Measurements from ENCODE around the gene FGFR3. TPM values are rescaled to one million over a fixed set of nuclear protein-coding genes. Genes with fewer than 3 reads are reported as not detected.

Gene FGFR3
- polyA plus RNA-seq, 1 donor from 2014 or later = 0.48 TPM

DNA sequence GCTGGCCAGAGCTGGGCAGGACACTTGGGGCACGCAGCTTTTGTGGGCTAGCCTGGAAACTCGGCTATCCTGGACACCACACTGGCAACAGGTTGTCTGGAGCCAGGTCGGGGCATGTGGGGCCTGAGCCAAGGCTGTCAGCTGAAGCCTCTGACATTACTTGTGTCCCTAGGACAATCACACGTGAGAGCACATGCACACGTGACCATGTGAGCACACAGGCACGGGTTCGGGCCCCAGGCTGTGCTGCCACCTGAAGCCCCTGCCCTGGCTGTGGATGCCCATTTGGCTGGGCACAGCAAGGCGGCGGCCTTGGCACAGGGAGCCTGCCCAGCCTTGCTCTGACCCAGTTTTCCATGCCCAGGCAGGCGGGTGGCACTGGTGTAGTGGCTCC lies 8.7 kb upstream of the FGFR3 start:
- Histone ChIP-seq H3K4me3 (ENCODE audit: low read length) (no peak overlapping the region), H2AFZ (ENCODE audit: low read depth, low read length) (no peak overlapping the region), H3F3A (ENCODE audit: insufficient read depth, low read length, poor library complexity, severe bottlenecking) (no peaks in the 10 kb centered on the region), H4K20me1 (ENCODE audit: insufficient read depth) (no peaks in the 10 kb centered on the region), H3K27me3 (ENCODE audit: insufficient read depth, low read depth, low read length) (no peaks in the 10 kb centered on the region), H3K36me3 (ENCODE audit: insufficient read depth, low read length) (no peaks in the 10 kb centered on the region), H3K9ac (ENCODE audit: low read length) (no peak overlapping the region), H3K27ac (ENCODE audit: low read length) (no peak overlapping the region), H3K9me3 (ENCODE audit: low read length) (no peaks in the 10 kb centered on the region), H3K9me2 (ENCODE audit: insufficient read depth, low read length) (no peaks in the 10 kb centered on the region), H3K4me2 (ENCODE audit: low read length) (no peak overlapping the region), H3K79me2 (replicated peaks; ENCODE audit: insufficient read depth, low read length) (no peaks in the 10 kb centered on the region)
- TF ChIP-seq, protein P1, sequence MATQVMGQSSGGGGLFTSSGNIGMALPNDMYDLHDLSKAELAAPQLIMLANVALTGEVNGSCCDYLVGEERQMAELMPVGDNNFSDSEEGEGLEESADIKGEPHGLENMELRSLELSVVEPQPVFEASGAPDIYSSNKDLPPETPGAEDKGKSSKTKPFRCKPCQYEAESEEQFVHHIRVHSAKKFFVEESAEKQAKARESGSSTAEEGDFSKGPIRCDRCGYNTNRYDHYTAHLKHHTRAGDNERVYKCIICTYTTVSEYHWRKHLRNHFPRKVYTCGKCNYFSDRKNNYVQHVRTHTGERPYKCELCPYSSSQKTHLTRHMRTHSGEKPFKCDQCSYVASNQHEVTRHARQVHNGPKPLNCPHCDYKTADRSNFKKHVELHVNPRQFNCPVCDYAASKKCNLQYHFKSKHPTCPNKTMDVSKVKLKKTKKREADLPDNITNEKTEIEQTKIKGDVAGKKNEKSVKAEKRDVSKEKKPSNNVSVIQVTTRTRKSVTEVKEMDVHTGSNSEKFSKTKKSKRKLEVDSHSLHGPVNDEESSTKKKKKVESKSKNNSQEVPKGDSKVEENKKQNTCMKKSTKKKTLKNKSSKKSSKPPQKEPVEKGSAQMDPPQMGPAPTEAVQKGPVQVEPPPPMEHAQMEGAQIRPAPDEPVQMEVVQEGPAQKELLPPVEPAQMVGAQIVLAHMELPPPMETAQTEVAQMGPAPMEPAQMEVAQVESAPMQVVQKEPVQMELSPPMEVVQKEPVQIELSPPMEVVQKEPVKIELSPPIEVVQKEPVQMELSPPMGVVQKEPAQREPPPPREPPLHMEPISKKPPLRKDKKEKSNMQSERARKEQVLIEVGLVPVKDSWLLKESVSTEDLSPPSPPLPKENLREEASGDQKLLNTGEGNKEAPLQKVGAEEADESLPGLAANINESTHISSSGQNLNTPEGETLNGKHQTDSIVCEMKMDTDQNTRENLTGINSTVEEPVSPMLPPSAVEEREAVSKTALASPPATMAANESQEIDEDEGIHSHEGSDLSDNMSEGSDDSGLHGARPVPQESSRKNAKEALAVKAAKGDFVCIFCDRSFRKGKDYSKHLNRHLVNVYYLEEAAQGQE (IDR thresholded peaks at IDR 0.05; ENCODE audit: borderline replicate concordance) = no peak
- TF ChIP-seq EP300 (conservative IDR thresholded peaks at IDR 0.05; ENCODE audit: poor library complexity, severe bottlenecking) (no peak), RAD21 (conservative IDR thresholded peaks at IDR 0.05) (no peak), MXI1 (conservative IDR thresholded peaks at IDR 0.05; ENCODE audit: poor library complexity, severe bottlenecking) (no peak), TAF1 (IDR thresholded peaks at IDR 0.05; ENCODE audit: low read depth) (no peak), SMC3 (conservative IDR thresholded peaks at IDR 0.05; ENCODE audit: poor library complexity) (no peak), EZH2 (IDR thresholded peaks at IDR 0.05; ENCODE audit: borderline replicate concordance, insufficient read depth, low read length, poor library complexity, severe bottlenecking) (no peak), POLR2AphosphoS5 (IDR thresholded peaks at IDR 0.05) (no peak)
- TF ChIP-seq, protein P2, sequence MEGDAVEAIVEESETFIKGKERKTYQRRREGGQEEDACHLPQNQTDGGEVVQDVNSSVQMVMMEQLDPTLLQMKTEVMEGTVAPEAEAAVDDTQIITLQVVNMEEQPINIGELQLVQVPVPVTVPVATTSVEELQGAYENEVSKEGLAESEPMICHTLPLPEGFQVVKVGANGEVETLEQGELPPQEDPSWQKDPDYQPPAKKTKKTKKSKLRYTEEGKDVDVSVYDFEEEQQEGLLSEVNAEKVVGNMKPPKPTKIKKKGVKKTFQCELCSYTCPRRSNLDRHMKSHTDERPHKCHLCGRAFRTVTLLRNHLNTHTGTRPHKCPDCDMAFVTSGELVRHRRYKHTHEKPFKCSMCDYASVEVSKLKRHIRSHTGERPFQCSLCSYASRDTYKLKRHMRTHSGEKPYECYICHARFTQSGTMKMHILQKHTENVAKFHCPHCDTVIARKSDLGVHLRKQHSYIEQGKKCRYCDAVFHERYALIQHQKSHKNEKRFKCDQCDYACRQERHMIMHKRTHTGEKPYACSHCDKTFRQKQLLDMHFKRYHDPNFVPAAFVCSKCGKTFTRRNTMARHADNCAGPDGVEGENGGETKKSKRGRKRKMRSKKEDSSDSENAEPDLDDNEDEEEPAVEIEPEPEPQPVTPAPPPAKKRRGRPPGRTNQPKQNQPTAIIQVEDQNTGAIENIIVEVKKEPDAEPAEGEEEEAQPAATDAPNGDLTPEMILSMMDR (IDR thresholded peaks at IDR 0.05; ENCODE audit: poor library complexity, severe bottlenecking) = no peak

DNA sequence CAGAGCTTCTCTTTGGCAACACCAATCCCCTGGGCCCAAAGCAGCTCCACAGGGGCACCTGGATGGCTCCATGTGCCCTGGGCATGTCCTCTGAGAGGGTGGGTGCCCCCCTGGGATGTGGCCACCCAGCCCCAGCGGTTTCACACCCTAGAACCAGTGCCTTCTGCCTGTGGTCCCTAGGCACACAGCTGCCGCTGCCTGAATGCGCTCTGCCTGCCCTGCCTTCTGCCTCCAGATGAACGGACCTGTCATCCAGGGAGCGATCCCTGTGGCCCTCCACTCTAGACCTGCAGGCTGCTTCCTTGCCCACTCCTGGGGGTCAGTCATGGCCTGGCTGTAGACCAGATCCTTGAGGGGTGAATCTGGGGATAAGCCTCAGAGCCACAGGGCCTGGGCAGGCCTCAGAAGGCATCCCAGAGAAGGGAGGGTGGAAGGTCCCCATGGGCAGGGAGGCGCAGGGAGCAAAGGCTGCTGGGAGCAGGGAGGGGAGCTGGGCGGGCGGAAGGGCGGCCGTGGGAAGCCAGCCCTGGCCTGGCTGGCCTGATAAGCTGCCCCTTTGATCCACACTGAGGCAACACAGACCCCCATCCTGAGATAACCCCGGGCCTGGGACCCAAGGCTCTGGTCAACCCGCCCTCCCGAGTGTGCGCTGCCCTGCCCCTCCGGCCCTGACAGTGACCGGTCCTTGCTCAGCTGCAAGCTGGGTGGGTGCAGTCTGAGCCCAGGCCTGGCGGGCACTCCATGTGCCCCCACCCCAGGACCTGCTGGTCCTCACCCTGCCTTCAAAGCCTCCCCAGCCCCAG lies 8.1 kb upstream of the FGFR3 start:
- Histone ChIP-seq H2AFZ (ENCODE audit: low read depth, low read length) (no peak overlapping the region), H3K9me3 (ENCODE audit: low read length) (no peaks in the 10 kb centered on the region), H3F3A (ENCODE audit: insufficient read depth, low read length, poor library complexity, severe bottlenecking) (no peaks in the 10 kb centered on the region), H3K27ac (ENCODE audit: low read length) (no peak overlapping the region), H3K4me3 (ENCODE audit: low read length) (no peak overlapping the region), H3K36me3 (ENCODE audit: insufficient read depth, low read length) (no peaks in the 10 kb centered on the region), H3K9ac (ENCODE audit: low read length) (no peak overlapping the region), H4K20me1 (ENCODE audit: insufficient read depth) (no peaks in the 10 kb centered on the region), H3K9me2 (ENCODE audit: insufficient read depth, low read length) (no peaks in the 10 kb centered on the region), H3K79me2 (replicated peaks; ENCODE audit: insufficient read depth, low read length) (no peaks in the 10 kb centered on the region), H3K4me2 (ENCODE audit: low read length) (no peak overlapping the region), H3K27me3 (ENCODE audit: insufficient read depth, low read depth, low read length) (no peaks in the 10 kb centered on the region)
- TF ChIP-seq POLR2AphosphoS5 (IDR thresholded peaks at IDR 0.05) (no peak), EP300 (conservative IDR thresholded peaks at IDR 0.05; ENCODE audit: poor library complexity, severe bottlenecking) (no peak), MXI1 (conservative IDR thresholded peaks at IDR 0.05; ENCODE audit: poor library complexity, severe bottlenecking) (no peak), TAF1 (IDR thresholded peaks at IDR 0.05; ENCODE audit: low read depth) (no peak), RAD21 (conservative IDR thresholded peaks at IDR 0.05) (no peak), SMC3 (conservative IDR thresholded peaks at IDR 0.05; ENCODE audit: poor library complexity) (no peak), EZH2 (IDR thresholded peaks at IDR 0.05; ENCODE audit: borderline replicate concordance, insufficient read depth, low read length, poor library complexity, severe bottlenecking) (no peak)
- TF ChIP-seq, protein P2 (IDR thresholded peaks at IDR 0.05; ENCODE audit: poor library complexity, severe bottlenecking) = no peak
- TF ChIP-seq, protein P1 (IDR thresholded peaks at IDR 0.05; ENCODE audit: borderline replicate concordance) = no peak
